Cortex of kidney (tissue), 1 donor: ENCODE measurements around the gene TSNAX.

Experiments
- DNase-seq: peaks from one replicate; lab custom pipeline; 2025; lab: John Stamatoyannopoulos, UW

Gene TSNAX

GRCh38 chr1:231602673-231602984, 74.2 kb downstream of the TSNAX start:
- DNase-seq: no peak

GRCh38 chr1:231603598-231604275, 75.3 kb downstream of the TSNAX start:
- no peak for DNase-seq

GRCh38 chr1:231604276-231604621, 75.8 kb downstream of the TSNAX start:
- DNase-seq: no peak

GRCh38 chr1:231605149-231606100, 77.0 kb downstream of the TSNAX start:
- no peak for DNase-seq

- no peak for DNase-seq
Measured at GRCh38 chr1:231606712-231607111, 78.2 kb downstream of the TSNAX start.

- no peak for DNase-seq
Measured at GRCh38 chr1:231610388-231610787, 81.9 kb downstream of the TSNAX start.

- no peak for DNase-seq
Measured at GRCh38 chr1:231611111-231611510, 82.6 kb downstream of the TSNAX start.

GRCh38 chr1:231611851-231612250, 83.4 kb downstream of the TSNAX start:
- DNase-seq: no peak

- DNase-seq: no peak
Measured at GRCh38 chr1:231612393-231613089, 84.1 kb downstream of the TSNAX start.

GRCh38 chr1:231613419-231614349, 85.2 kb downstream of the TSNAX start:
- DNase-seq: no peak
